Trophoblast cell (in vitro differentiated cells and primary cell): ENCODE measurements around the gene TEX29.

Source experiments
- DNase-seq, 2 donors: peaks; one replicate each; pipeline ENCODE4 v3.0.0-alpha.2; 2016
- H2AFZ ChIP-seq: 2 replicates; pipeline ENCODE4 v1.6.1; 2013; ENCODE audit warnings: low read length, moderate library complexity, mild to moderate bottlenecking; ENCODE audit not compliant: insufficient read depth, poor library complexity
- H2AK5ac ChIP-seq: 2 replicates; pipeline ENCODE4 v1.6.1; 2013; ENCODE audit warnings: mild to moderate bottlenecking, low read length
- H2BK120ac ChIP-seq: 2 replicates; pipeline ENCODE4 v1.6.1; 2013; ENCODE audit warnings: low read length, mild to moderate bottlenecking, moderate library complexity; ENCODE audit not compliant: insufficient read depth, poor library complexity
- H2BK12ac ChIP-seq: 2 replicates; pipeline ENCODE4 v1.6.1; 2013; ENCODE audit warnings: mild to moderate bottlenecking, low read length, moderate library complexity
- H2BK5ac ChIP-seq: 2 replicates; pipeline ENCODE4 v1.6.1; 2013; ENCODE audit warnings: low read length, low read depth, moderate library complexity, mild to moderate bottlenecking; ENCODE audit not compliant: poor library complexity
- H3K14ac ChIP-seq: 2 replicates; pipeline ENCODE4 v1.6.1; 2013; ENCODE audit warnings: mild to moderate bottlenecking, low read length
- H3K18ac ChIP-seq: 2 replicates; pipeline ENCODE4 v1.6.1; 2013; ENCODE audit warnings: mild to moderate bottlenecking, low read length
- H3K23ac ChIP-seq: 2 replicates; pipeline ENCODE4 v1.6.1; 2013; ENCODE audit warnings: low read length
- H3K27ac ChIP-seq: 2 replicates; pipeline ENCODE4 v1.5.1; 2013; ENCODE audit warnings: low read depth, mild to moderate bottlenecking, inconsistent platforms, low read length, moderate library complexity
- H3K27me3 ChIP-seq: 2 replicates; pipeline ENCODE4 v1.6.1; 2013; ENCODE audit warnings: inconsistent platforms, mild to moderate bottlenecking, low read length, moderate library complexity; ENCODE audit not compliant: insufficient read depth
- H3K36me3 ChIP-seq, 2 experiments: 1 replicate in 1 of 2; 2 replicates in 1 of 2; pipeline ENCODE4 v1.6.1; 2013; ENCODE audit warnings: low read length in 2 of 2, mild to moderate bottlenecking in 2 of 2, moderate library complexity in 1 of 2; ENCODE audit not compliant: insufficient read depth in 2 of 2, control insufficient read depth in 1 of 2
- H3K4ac ChIP-seq: 2 replicates; pipeline ENCODE4 v1.6.1; 2013; ENCODE audit warnings: low read depth, mild to moderate bottlenecking, low read length, moderate library complexity
- H3K4me1 ChIP-seq, 2 experiments: 1 replicate in 1 of 2; 2 replicates in 1 of 2; pipeline ENCODE4 v1.6.1; 2013; ENCODE audit warnings: low read length in 2 of 2, mild to moderate bottlenecking in 2 of 2, moderate library complexity in 1 of 2; ENCODE audit not compliant: insufficient read depth in 2 of 2, control insufficient read depth in 1 of 2
- H3K4me2 ChIP-seq: 2 replicates; pipeline ENCODE4 v1.6.1; 2013; ENCODE audit warnings: inconsistent platforms, mild to moderate bottlenecking, low read length, moderate library complexity
- H3K4me3 ChIP-seq: 2 replicates; pipeline ENCODE4 v1.5.1; 2013; ENCODE audit warnings: mild to moderate bottlenecking, low read depth, low read length, inconsistent platforms
- H3K79me1 ChIP-seq: one replicate; pipeline ENCODE4 v1.6.1; 2013; ENCODE audit warnings: low read length
- H3K79me2 ChIP-seq: 2 replicates; pipeline ENCODE4 v1.6.1; 2013; ENCODE audit warnings: low read length, mild to moderate bottlenecking; ENCODE audit not compliant: control insufficient read depth, insufficient read depth, poor library complexity
- H3K9ac ChIP-seq: 2 replicates; pipeline ENCODE4 v1.6.1; 2013; ENCODE audit warnings: mild to moderate bottlenecking, low read length
- H3K9me3 ChIP-seq: 2 replicates; pipeline ENCODE4 v1.6.1; 2013; ENCODE audit warnings: low read depth, mild to moderate bottlenecking, control low read depth, inconsistent platforms, low read length; ENCODE audit not compliant: insufficient read depth
- H4K12ac ChIP-seq: 2 replicates; pipeline ENCODE4 v1.6.1; 2013; ENCODE audit warnings: low read depth, mild to moderate bottlenecking, low read length, moderate library complexity
- H4K8ac ChIP-seq: 2 replicates; pipeline ENCODE4 v1.6.1; 2013; ENCODE audit warnings: low read depth, mild to moderate bottlenecking, low read length, moderate library complexity
- H4K91ac ChIP-seq: one replicate; pipeline ENCODE4 v1.6.1; 2013; ENCODE audit warnings: low read depth, mild to moderate bottlenecking, low read length, moderate library complexity
- WGBS: extraction: QIAGEN DNeasy Blood & Tissue Kit; methylation state at CpG from one replicate; pipeline ENCODE4 v1.1.7; 2013; ENCODE audit warnings: missing lambda C conversion rate; ENCODE audit not compliant: insufficient read length, insufficient coverage; ENCODE audit errors: extremely low coverage; 5-methylcytosine and 5-hydroxymethylcytosine counted together

TEX29 gene

DNA sequence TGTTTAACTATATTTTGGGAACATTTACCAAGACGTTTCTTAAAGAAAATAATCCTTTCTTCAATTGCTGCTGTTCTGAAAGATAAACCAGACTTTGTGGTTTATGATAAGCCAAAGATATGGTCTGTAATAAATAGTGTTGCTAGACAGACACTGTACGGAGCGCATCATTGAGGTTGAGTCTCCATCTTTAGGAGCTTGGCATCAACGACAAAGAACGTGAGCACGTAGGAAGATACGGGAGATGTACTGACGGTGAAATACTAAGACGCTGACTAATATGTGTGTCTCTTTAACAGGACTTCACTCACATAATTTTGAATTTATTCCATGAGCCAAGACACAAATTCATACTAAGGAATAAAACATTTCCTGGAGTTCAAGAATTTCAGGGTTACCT is 16.2 kb downstream of the TEX29 start:
- Histone ChIP-seq H2AFZ (no peak overlapping the region), H4K91ac (no peak overlapping the region), H3K18ac (no peak overlapping the region), H2AK5ac (no peak overlapping the region), H3K23ac (no peak overlapping the region), H3K9me3 (peaks cover 2% of the 10 kb centered on the region), H3K4me2 (no peak overlapping the region), H3K79me1 (no peaks in the 10 kb centered on the region), H2BK5ac (no peak overlapping the region), H3K36me3 (no peaks in the 10 kb centered on the region), H2BK120ac (no peak overlapping the region), H2BK12ac (no peak overlapping the region), H3K27ac (no peak overlapping the region), H3K4me1 (no peaks in the 10 kb centered on the region), H4K8ac (no peak overlapping the region), H4K12ac (no peak overlapping the region), H3K4ac (no peak overlapping the region), H3K9ac (no peak overlapping the region), H3K14ac (no peak overlapping the region), H3K4me3 (no peak overlapping the region), H3K79me2 (no peaks in the 10 kb centered on the region), H3K27me3 (no peaks in the 10 kb centered on the region)
- DNase-seq: peak in 1 of 2 donors; percentile 34
- WGBS: no CpG with 5 or more reads among the region's 9 CpGs

DNA sequence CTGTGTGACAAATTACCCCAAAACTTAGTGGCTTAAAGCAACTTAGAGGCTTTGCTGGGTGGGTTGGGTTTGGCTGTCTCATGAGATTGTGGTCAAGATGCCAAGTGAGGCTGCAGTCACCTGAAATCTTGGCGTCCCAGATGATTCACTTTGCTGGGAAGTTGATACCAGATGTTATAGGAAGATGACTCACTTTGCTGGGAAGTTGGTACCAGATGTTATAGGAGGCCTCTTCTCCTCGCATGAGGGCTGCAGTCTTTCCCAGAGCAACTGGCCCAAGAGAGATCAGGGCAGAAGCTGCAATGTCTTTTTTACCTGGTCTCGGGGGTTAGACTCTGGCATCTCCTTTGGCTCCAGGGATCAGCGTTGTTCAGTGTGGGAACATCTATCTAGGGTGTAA is 16.8 kb downstream of the TEX29 start:
- Histone ChIP-seq H3K9ac (no peak overlapping the region), H2BK12ac (no peak overlapping the region), H3K79me2 (no peaks in the 10 kb centered on the region), H3K14ac (no peak overlapping the region), H3K27ac (no peak overlapping the region), H4K12ac (no peak overlapping the region), H2AFZ (no peak overlapping the region), H2BK5ac (no peak overlapping the region), H3K79me1 (no peaks in the 10 kb centered on the region), H3K4me3 (no peak overlapping the region), H4K91ac (no peak overlapping the region), H4K8ac (no peak overlapping the region), H3K9me3 (peaks cover 2% of the 10 kb centered on the region), H3K36me3 (no peaks in the 10 kb centered on the region), H3K4me2 (no peak overlapping the region), H2BK120ac (no peak overlapping the region), H2AK5ac (no peak overlapping the region), H3K27me3 (no peaks in the 10 kb centered on the region), H3K18ac (no peak overlapping the region), H3K4me1 (no peaks in the 10 kb centered on the region), H3K23ac (no peak overlapping the region), H3K4ac (no peak overlapping the region)
- peak; percentile 41 to 64 for DNase-seq
- WGBS: no CpG with 5 or more reads among the region's 4 CpGs

DNA sequence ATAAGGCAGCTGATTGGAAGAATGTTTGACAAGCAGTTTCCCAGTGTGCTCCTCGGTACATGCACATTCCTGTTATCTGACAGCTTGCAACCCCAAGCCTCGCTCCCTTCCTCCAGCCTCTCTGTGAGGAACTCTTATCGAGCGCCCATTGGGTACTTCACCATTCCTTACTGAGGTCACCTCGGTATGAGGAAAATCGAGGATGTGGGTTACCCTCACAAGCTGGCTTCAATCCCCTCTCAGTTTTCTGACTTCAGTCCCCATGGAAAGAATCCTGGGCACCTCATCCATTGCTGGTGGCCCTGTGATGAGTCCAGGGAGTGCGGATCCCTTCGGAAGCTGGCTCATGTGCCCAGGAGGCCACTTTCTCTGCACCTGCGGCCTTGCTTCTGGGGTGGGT is 17.3 kb downstream of the TEX29 start:
- Histone ChIP-seq H4K91ac (no peak overlapping the region), H2BK5ac (no peak overlapping the region), H3K79me1 (no peaks in the 10 kb centered on the region), H2AK5ac (no peak overlapping the region), H4K12ac (no peak overlapping the region), H3K4me2 (no peak overlapping the region), H2BK120ac (no peak overlapping the region), H3K4ac (no peak overlapping the region), H3K9me3 (peaks cover 2% of the 10 kb centered on the region), H3K23ac (no peak overlapping the region), H3K14ac (no peak overlapping the region), H3K36me3 (no peaks in the 10 kb centered on the region), H3K4me3 (no peak overlapping the region), H3K79me2 (no peaks in the 10 kb centered on the region), H3K27ac (no peak overlapping the region), H2BK12ac (no peak overlapping the region), H4K8ac (no peak overlapping the region), H3K27me3 (no peaks in the 10 kb centered on the region), H3K18ac (no peak overlapping the region), H3K9ac (no peak overlapping the region), H3K4me1 (no peaks in the 10 kb centered on the region), H2AFZ (no peak overlapping the region)
- no peak for DNase-seq
- no CpG with 5 or more reads among the region's 9 CpGs for WGBS

DNA sequence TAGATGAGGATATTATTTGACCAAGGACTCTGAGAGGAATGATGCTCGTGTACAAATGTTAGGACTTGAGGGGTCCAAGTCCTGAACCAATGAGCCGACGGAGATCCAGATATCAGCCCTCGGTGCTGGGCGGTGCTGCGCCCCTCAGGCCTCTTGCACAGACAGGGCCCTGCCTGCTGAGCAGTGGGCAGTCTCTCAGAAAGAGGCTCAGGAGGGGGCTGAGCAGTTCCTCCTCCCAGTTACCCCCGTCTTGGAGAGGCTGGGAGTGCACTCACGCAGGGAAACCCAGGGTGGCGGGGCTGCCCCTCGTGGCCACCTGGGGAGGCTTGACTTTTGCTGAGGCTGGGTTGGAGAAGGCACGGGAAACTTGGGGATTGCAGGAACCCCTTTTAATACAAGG is 18.4 kb downstream of the TEX29 start:
- Histone ChIP-seq H3K18ac (no peak overlapping the region), H2BK12ac (no peak overlapping the region), H3K23ac (no peak overlapping the region), H3K27ac (no peak overlapping the region), H3K36me3 (no peaks in the 10 kb centered on the region), H3K9me3 (peaks cover 2% of the 10 kb centered on the region), H3K79me1 (no peaks in the 10 kb centered on the region), H3K4me3 (no peak overlapping the region), H4K91ac (no peak overlapping the region), H3K4ac (no peak overlapping the region), H2AFZ (no peak overlapping the region), H4K12ac (no peak overlapping the region), H3K4me2 (no peak overlapping the region), H2BK5ac (no peak overlapping the region), H2AK5ac (no peak overlapping the region), H4K8ac (no peak overlapping the region), H2BK120ac (no peak overlapping the region), H3K9ac (no peak overlapping the region), H3K79me2 (no peaks in the 10 kb centered on the region), H3K14ac (no peak overlapping the region), H3K4me1 (no peaks in the 10 kb centered on the region), H3K27me3 (no peaks in the 10 kb centered on the region)
- DNase-seq: no peak
- no CpG with 5 or more reads among the region's 11 CpGs for WGBS
